NB4 (cell line): ENCODE data around the gene ROBO3.

Experiments used
- CTCF ChIP-seq: IDR thresholded peaks from one replicate; pipeline ENCODE4 v1.5.1; 2012; ENCODE audit warnings: low read depth, low read length
- MYC ChIP-seq: IDR thresholded peaks from 2 replicates; pipeline ENCODE4 v1.6.1; 2011; ENCODE audit warnings: low read depth, low read length
- POLR2A ChIP-seq: IDR thresholded peaks from 2 replicates; pipeline ENCODE4 v1.6.1; 2011; ENCODE audit warnings: mild to moderate bottlenecking; ENCODE audit not compliant: insufficient read length; ENCODE audit errors: extremely low read depth

- TF ChIP-seq CTCF (no peak), POLR2A (no peak), MYC (no peak)
Observed at GRCh38 chr11:124875401-124875800, 10.2 kb downstream of the ROBO3 start.
